Activated CD8-positive, alpha-beta T cell treated with anti-CD3 and anti-CD28 coated beads for 36 hours (primary cell): ENCODE measurements around the gene NAA38. TPM values are rescaled to one million over a fixed set of nuclear protein-coding genes. Genes with fewer than 3 reads are reported as not detected.

Experiments
- ATAC-seq: fragments of 200-7000 bp; cut with Tn5 transposase; one replicate; pipeline ENCODE4 v1.10.0; 2021; ENCODE audit warnings: mild to moderate bottlenecking, moderate library complexity
- CTCF ChIA-PET: fragments of 350-600 bp; sonication (Branson Sonifier 250); formaldehyde crosslinking; loops from one replicate; lab custom pipeline; 2021; ENCODE audit warnings: antibody characterized with exemption; lab: Charles Lee
- POLR2A ChIA-PET: fragments of 350-600 bp; sonication (Branson Sonifier 250); formaldehyde crosslinking; loops from one replicate; lab custom pipeline; 2021; ENCODE audit warnings: antibody characterized with exemption; lab: Charles Lee
- DNase-seq: peaks from one replicate; pipeline ENCODE4 v3.0.0-alpha.2; 2020
- H3K27ac Mint-ChIP-seq: one replicate; pipeline ENCODE4 v1.8.0; 2021; ENCODE audit warnings: mild to moderate bottlenecking, mixed read lengths
- H3K27me3 Mint-ChIP-seq: one replicate; pipeline ENCODE4 v1.8.0; 2021; ENCODE audit warnings: mixed read lengths
- H3K36me3 Mint-ChIP-seq: one replicate; pipeline ENCODE4 v1.8.0; 2021; ENCODE audit warnings: low read depth, mixed read lengths
- H3K4me1 Mint-ChIP-seq: one replicate; pipeline ENCODE4 v1.8.0; 2021; ENCODE audit warnings: low read depth, mixed read lengths
- H3K4me3 Mint-ChIP-seq: one replicate; pipeline ENCODE4 v1.8.0; 2021; ENCODE audit warnings: mild to moderate bottlenecking, moderate library complexity, mixed read lengths
- H3K9me3 Mint-ChIP-seq: one replicate; pipeline ENCODE4 v1.8.0; 2021; ENCODE audit warnings: mixed read lengths
- CTCF ChIP-seq: fragments of 200-600 bp; IDR thresholded peaks from one replicate; pipeline ENCODE4 v1.8.0; 2022; ENCODE audit warnings: antibody characterized with exemption, mild to moderate bottlenecking
- intact Hi-C: fragments of 100-400 bp; cut with micrococcal nuclease; formaldehyde crosslinking; loops from one replicate; pipeline ENCODE4 v1.10.0; 2022
- total RNA-seq, 2 experiments: library from RNA; stranded (reverse); gene quantifications; one replicate each; pipeline ENCODE4 v1.2.3, GENCODE V29; 2021

Gene NAA38
- total RNA-seq, 2 experiments from 2014 or later: 72.8 to 77.2 TPM

GRCh38 chr17:7848131-7848579 is 9.2 kb downstream of the NAA38 start:
- DNase-seq: no peak
- peak overlapping the region; percentile 42 for H3K27ac Mint-ChIP-seq
- no peaks in the 10 kb centered on the region for H3K27me3 Mint-ChIP-seq
- H3K4me3 Mint-ChIP-seq: no peak overlapping the region
- H3K9me3 Mint-ChIP-seq: no peaks in the 10 kb centered on the region
- ChIA-PET POLR2A (interaction anchor here (8.2 kb wide), 1 partner anchor 12 kb away, joined by 74 read pairs; the partner anchor contains the start of gene KDM6B), CTCF (interaction anchor here (1.5 kb wide), 1 partner anchor 13 kb away, joined by 5 read pairs; no protein-coding TSS in a partner anchor)
- intact Hi-C loops: no loop called here
- ATAC-seq: no peak
- peaks cover 51% of the 10 kb centered on the region for H3K4me1 Mint-ChIP-seq
- peaks cover 64% of the 10 kb centered on the region for H3K36me3 Mint-ChIP-seq
- no peak for TF ChIP-seq CTCF

- Mint-ChIP-seq H3K27ac (peak overlapping the region; percentile 55), H3K27me3 (no peaks in the 10 kb centered on the region), H3K4me3 (peak overlapping the region; percentile 83), H3K9me3 (no peaks in the 10 kb centered on the region), H3K4me1 (peaks cover 48% of the 10 kb centered on the region), H3K36me3 (peaks cover 56% of the 10 kb centered on the region)
- ChIA-PET CTCF (interaction anchor here (0.7 to 1.5 kb wide), 2 partner anchors 10 to 12 kb away, joined by 3 to 5 read pairs; partner anchors contain the start of gene NAA38), POLR2A (interaction anchor here (1.0 to 8.2 kb wide), 3 partner anchors 9 to 232 kb away, joined by 3 to 74 read pairs (median 35); partner anchors contain the start of genes FXR2, KDM6B, NAA38 and TMEM88)
- DNase-seq: peak; percentile 13
- intact Hi-C loops: no loop called here
- ATAC-seq: no peak
- TF ChIP-seq CTCF: no peak
Measured at GRCh38 chr17:7846765-7847661, 10.3 kb downstream of the NAA38 start.

GRCh38 chr17:7846063-7846735 is 11.2 kb downstream of the NAA38 start:
- no peaks in the 10 kb centered on the region for H3K27me3 Mint-ChIP-seq
- no peak for TF ChIP-seq CTCF
- H3K27ac Mint-ChIP-seq: peak overlapping the region; percentile 72
- peak overlapping the region; percentile 83 for H3K4me3 Mint-ChIP-seq
- ChIA-PET CTCF (interaction anchor here (1.4 to 1.8 kb wide), 4 partner anchors 11 to 102 kb away, joined by 3 to 21 read pairs (median 9); partner anchors contain the start of genes KDM6B and NAA38), POLR2A (interaction anchor here (1.0 to 8.2 kb wide), 4 partner anchors 10 to 231 kb away, joined by 3 to 74 read pairs (median 22); partner anchors contain the start of genes FXR2, KDM6B, NAA38 and TMEM88)
- H3K4me1 Mint-ChIP-seq: peaks cover 44% of the 10 kb centered on the region
- peaks cover 51% of the 10 kb centered on the region for H3K36me3 Mint-ChIP-seq
- ATAC-seq (no peak), DNase-seq (no peak)
- intact Hi-C loops: no loop called here
- H3K9me3 Mint-ChIP-seq: no peaks in the 10 kb centered on the region

- Mint-ChIP-seq H3K9me3 (no peaks in the 10 kb centered on the region), H3K27me3 (no peaks in the 10 kb centered on the region), H3K4me3 (peak overlapping the region; percentile 83), H3K4me1 (peaks cover 45% of the 10 kb centered on the region), H3K36me3 (peaks cover 51% of the 10 kb centered on the region), H3K27ac (peak overlapping the region; percentile 98)
- intact Hi-C loops: no loop called here
- DNase-seq: no peak
- CTCF ChIA-PET: interaction anchor here (1.1 to 1.8 kb wide), 8 partner anchors 11 to 158 kb away, joined by 3 to 21 read pairs (median 6); partner anchors contain the start of genes KDM6B, NAA38 and TP53
- POLR2A ChIA-PET: interaction anchor here (1.0 to 8.2 kb wide), 5 partner anchors 8 to 537 kb away, joined by 3 to 74 read pairs (median 9); partner anchors contain the start of genes KDM6B, NAA38, TMEM88 and TP53
- TF ChIP-seq CTCF: no peak
- ATAC-seq: no peak
Measured at GRCh38 chr17:7845359-7846062, 11.8 kb downstream of the NAA38 start.
